Endothelial cell of umbilical vein (primary cell): Measurements from ENCODE around the gene SLC49A4. TPM values are rescaled to one million over a fixed set of nuclear protein-coding genes. Genes with fewer than 3 reads are reported as not detected.

Experiments
- BruUV-seq: library from RNA; stranded (reverse); fragments of 400-500 nt; replicated peaks from 2 replicates; lab custom pipeline; 2021; lab: Mats Ljungman, UMichigan
- CTCF ChIA-PET: fragments of 300-600, 350-600 bp; sonication (Branson Sonifier 250); formaldehyde crosslinking; loops from one replicate; lab custom pipeline; 2021; ENCODE audit warnings: antibody characterized with exemption, inconsistent platforms; lab: Charles Lee
- POLR2A ChIA-PET: fragments of 300-600, 350-600 bp; sonication (Branson Sonifier 250); formaldehyde crosslinking; loops from one replicate; lab custom pipeline; 2021; ENCODE audit warnings: antibody characterized with exemption, inconsistent platforms; lab: Charles Lee
- DNase-seq: peaks from one replicate; pipeline ENCODE4 v3.0.0-alpha.2; 2011; ENCODE audit warnings: low read depth, low spot score
- FAIRE-seq: peaks from 2 replicates; lab custom pipeline; 2011; peaks lifted over from hg19 to GRCh38; lab: Jason Lieb, UNC
- H2AFZ ChIP-seq: 2 replicates; pipeline ENCODE4 v1.6.0; 2012; ENCODE audit warnings: low read depth, low read length, control low read depth, inconsistent platforms
- H3K27ac ChIP-seq: 2 replicates; pipeline ENCODE4 v1.5.1; 2011; ENCODE audit warnings: low read depth, mild to moderate bottlenecking, control low read depth, low read length, moderate library complexity; ENCODE audit not compliant: insufficient read depth
- H3K27me3 ChIP-seq, 2 experiments: 2 replicates each; pipeline versions ENCODE4 v1.6.0 to v1.6.1; 2011; ENCODE audit warnings: low read length in 2 of 2, mixed read lengths in 1 of 2; ENCODE audit not compliant: control insufficient read depth in 2 of 2, insufficient read depth in 2 of 2
- H3K36me3 ChIP-seq, 2 experiments: 2 replicates in 1 of 2; 3 replicates in 1 of 2; pipeline ENCODE4 v1.5.1; 2011; ENCODE audit warnings: low read length in 2 of 2, mild to moderate bottlenecking in 1 of 2, moderate library complexity in 1 of 2; ENCODE audit not compliant: control insufficient read depth in 2 of 2, insufficient read depth in 2 of 2; ENCODE audit errors: extremely low read depth in 1 of 2
- H3K4me1 ChIP-seq: 3 replicates; pipeline ENCODE4 v1.5.1; 2011; ENCODE audit warnings: mild to moderate bottlenecking, low read length; ENCODE audit not compliant: control insufficient read depth, insufficient read depth; ENCODE audit errors: extremely low read depth
- H3K4me2 ChIP-seq: 2 replicates; pipeline ENCODE4 v1.6.1; 2011; ENCODE audit warnings: low read length, control low read depth, mixed read lengths; ENCODE audit not compliant: insufficient read depth
- H3K4me3 ChIP-seq, 3 experiments: fragments of 200-600 bp in 1 of 3; sonication (generic), shearing (Covaris generic) in 1 of 3; replicated peaks in 1 of 3; 2 replicates each; pipeline ENCODE4 v1.5.1; 2011 to 2016; ENCODE audit warnings: control low read depth in 3 of 3, low read length in 3 of 3, mild to moderate bottlenecking in 2 of 3, inconsistent platforms in 1 of 3, low read depth in 1 of 3, moderate library complexity in 1 of 3; ENCODE audit not compliant: insufficient read depth in 1 of 3
- H3K79me2 ChIP-seq: 2 replicates; pipeline ENCODE4 v1.6.0; 2012; ENCODE audit warnings: low read length, inconsistent platforms; ENCODE audit not compliant: control insufficient read depth, insufficient read depth
- H3K9ac ChIP-seq: replicated peaks from 2 replicates; pipeline ENCODE3; 2011; ENCODE audit warnings: low read length, control low read depth; ENCODE audit not compliant: insufficient read depth; ENCODE audit errors: extremely low read depth
- H3K9me1 ChIP-seq: replicated peaks from 3 replicates; pipeline ENCODE4 v1.6.0; 2011; ENCODE audit warnings: mild to moderate bottlenecking, low read length; ENCODE audit not compliant: control insufficient read depth, insufficient read depth; ENCODE audit errors: extremely low read depth
- H3K9me3 ChIP-seq: replicated peaks from 2 replicates; pipeline ENCODE4 v1.5.1; 2012; ENCODE audit warnings: low read length, inconsistent platforms; ENCODE audit not compliant: control insufficient read depth, insufficient read depth
- H4K20me1 ChIP-seq: replicated peaks from 2 replicates; pipeline ENCODE3; 2011; ENCODE audit warnings: mild to moderate bottlenecking, low read length; ENCODE audit not compliant: control insufficient read depth, insufficient read depth; ENCODE audit errors: extremely low read depth
- CTCF ChIP-seq, 2 donors: IDR thresholded peaks; 1 replicate in 1 of 2; 2 replicates in 1 of 2; pipeline ENCODE4 v1.5.1; 2011; ENCODE audit warnings: low read length in 2 of 2, mild to moderate bottlenecking in 2 of 2, moderate library complexity in 2 of 2, control low read depth in 1 of 2, inconsistent platforms in 1 of 2, low read depth in 1 of 2; ENCODE audit not compliant: insufficient read depth in 1 of 2; ENCODE audit errors: extremely low read depth in 1 of 2
- EZH2 ChIP-seq: IDR thresholded peaks from 2 replicates; pipeline ENCODE4 v1.6.1; 2012; ENCODE audit warnings: borderline replicate concordance, low read depth, mild to moderate bottlenecking, moderate library complexity, low read length, inconsistent platforms; ENCODE audit not compliant: severe bottlenecking
- FOS ChIP-seq: IDR thresholded peaks from 2 replicates; pipeline ENCODE4 v1.6.1; 2011; ENCODE audit warnings: mild to moderate bottlenecking, low read length, moderate library complexity, borderline replicate concordance; ENCODE audit not compliant: insufficient read depth
- GATA2 ChIP-seq: IDR thresholded peaks from 2 replicates; pipeline ENCODE4 v1.7.0; 2011; ENCODE audit warnings: low read depth, mild to moderate bottlenecking, moderate library complexity, mixed read lengths, low read length; ENCODE audit not compliant: insufficient read length, insufficient read depth
- JUN ChIP-seq: IDR thresholded peaks from 2 replicates; pipeline ENCODE4 v1.6.1; 2011; ENCODE audit warnings: borderline replicate concordance, low read depth; ENCODE audit not compliant: insufficient read length, insufficient read depth
- MAX ChIP-seq: IDR thresholded peaks from 2 replicates; pipeline ENCODE4 v1.6.1; 2011; ENCODE audit not compliant: insufficient read depth, insufficient read length
- MYC ChIP-seq: IDR thresholded peaks from one replicate; pipeline ENCODE4 v1.6.1; 2011; ENCODE audit warnings: mild to moderate bottlenecking, low read depth, low read length
- POLR2A ChIP-seq: IDR thresholded peaks from 2 replicates; pipeline ENCODE4 v1.6.1; 2012; ENCODE audit warnings: low read depth, mild to moderate bottlenecking, control low read depth, low read length
- POLR2AphosphoS5 ChIP-seq: IDR thresholded peaks from 2 replicates; pipeline ENCODE4 v1.6.1; 2012; ENCODE audit warnings: low read depth, mild to moderate bottlenecking, control low read depth, low read length, moderate library complexity; ENCODE audit not compliant: insufficient read depth
- dilution Hi-C: fragments of 300-500 bp; cut with MboI; formaldehyde crosslinking; loops from one replicate; pipeline ENCODE4 v1.15.0; 2019; ENCODE audit warnings: low sequenced_read_pairs; ENCODE audit not compliant: extremely low pct_ligation_motif_present
- intact Hi-C: fragments of 100-400 bp; cut with micrococcal nuclease; formaldehyde crosslinking; loops from one replicate; pipeline ENCODE4 v1.10.0; 2022
- polyA plus RNA-seq, 4 experiments: library from polyadenylated mRNA; depleted of rRNA in 3 of 4; stranded (reverse) in 3 of 4; unstranded in 1 of 4; fragments of >200 nt; gene quantifications; 2 replicates each; pipeline versions ENCODE4 v1.2.1 to v1.2.3, GENCODE V29; 2011 to 2012; ENCODE audit warnings: missing spikeins in 1 of 4
- total RNA-seq: library from RNA; stranded (reverse); gene quantifications from 2 replicates; pipeline ENCODE4 v1.2.3, GENCODE V29; 2021

SLC49A4 gene
- total and polyA plus RNA-seq, 2 donors (not counting 3 experiments of a cell fraction or from before 2014, with no cell fraction given) = 10.9 to 11.6 TPM

GRCh38 chr3:122886251-122886650, 91.4 kb downstream of the SLC49A4 start:
- FAIRE-seq = no peak
- H3K4me3 ChIP-seq = no peak overlapping the region
- H3K9ac ChIP-seq = no peak overlapping the region
- dilution Hi-C loops = no loop called here
- no peak overlapping the region for H2AFZ ChIP-seq
- ChIA-PET POLR2A (no interaction called here), CTCF (interaction anchor here (1.4 to 1.5 kb wide), 2 partner anchors 19 to 30 kb away, joined by 3 to 4 read pairs; no protein-coding TSS in a partner anchor)
- H3K27me3 ChIP-seq = no peaks in the 10 kb centered on the region
- intact Hi-C loops = no loop called here
- H3K27ac ChIP-seq = no peak overlapping the region
- H3K9me3 ChIP-seq = no peaks in the 10 kb centered on the region
- no peaks in the 10 kb centered on the region for H3K36me3 ChIP-seq
- no peak for DNase-seq
- no peaks in the 10 kb centered on the region for H3K4me1 ChIP-seq
- no peaks in the 10 kb centered on the region for H4K20me1 ChIP-seq
- TF ChIP-seq MAX (no peak), GATA2 (no peak), POLR2AphosphoS5 (no peak), CTCF (IDR thresholded peaks at IDR 0.05; ENCODE audit: extremely low read depth in 1 of 2, insufficient read depth in 1 of 2, low read depth in 1 of 2, low read length in 2 of 2) (no peak), EZH2 (no peak), POLR2A (no peak), MYC (no peak), JUN (no peak), FOS (no peak)
- peaks cover 3% of the 10 kb centered on the region for H3K9me1 ChIP-seq
- BruUV-seq = no TSS peak
- H3K4me2 ChIP-seq = no peak overlapping the region
- H3K79me2 ChIP-seq = no peaks in the 10 kb centered on the region
